SK-N-SH treated with all-trans-retinoic acid at 6 μM for 48 hours (cell line): ENCODE results near the gene ADAMTS2.

Experiments used
- ATAC-seq: fragments of 200-7000 bp; cut with Tn5 transposase; 3 replicates; pipeline ENCODE4 v1.9.1; 2020; ENCODE audit warnings: mild to moderate bottlenecking, moderate library complexity
- ARNTL ChIP-seq: fragments of 450-650 bp; formaldehyde crosslinking; IDR thresholded peaks from 2 replicates; pipeline ENCODE4 v1.5.0; 2020; ENCODE audit warnings: low read depth, mild to moderate bottlenecking, moderate library complexity, borderline replicate concordance
- CREB5 ChIP-seq: fragments of 250-450 bp; sonication (Bioruptor Pico); IDR thresholded peaks from 2 replicates; pipeline ENCODE4 v1.5.1; 2020; ENCODE audit warnings: low read depth, mild to moderate bottlenecking, moderate library complexity
- CSRNP3 ChIP-seq: fragments of 250-450 bp; sonication (Bioruptor Pico); IDR thresholded peaks from 2 replicates; pipeline ENCODE4 v1.5.1; 2021; ENCODE audit warnings: mild to moderate bottlenecking, moderate library complexity
- ESRRG ChIP-seq: fragments of 250-450 bp; sonication (Bioruptor Pico); IDR thresholded peaks from 2 replicates; pipeline ENCODE4 v1.6.1; 2021; ENCODE audit warnings: mild to moderate bottlenecking
- OSR1 ChIP-seq: fragments of 250-450 bp; sonication (Bioruptor Pico); IDR thresholded peaks from 2 replicates; pipeline ENCODE4 v1.8.0; 2022; ENCODE audit warnings: moderate library complexity, mild to moderate bottlenecking, inconsistent platforms
- PATZ1 ChIP-seq: fragments of 250-450 bp; sonication (Bioruptor Pico); IDR thresholded peaks from 2 replicates; pipeline ENCODE4 v1.8.0; 2020; ENCODE audit warnings: mild to moderate bottlenecking, moderate library complexity, borderline replicate concordance
- POU6F1 ChIP-seq: fragments of 250-450 bp; sonication (Bioruptor Pico); IDR thresholded peaks from 2 replicates; pipeline ENCODE4 v1.8.0; 2021; ENCODE audit warnings: low read depth, mild to moderate bottlenecking, moderate library complexity, borderline replicate concordance
- PPARA ChIP-seq: fragments of 250-450 bp; sonication (Bioruptor Pico); IDR thresholded peaks from 2 replicates; pipeline ENCODE4 v1.5.0; 2020; ENCODE audit warnings: mild to moderate bottlenecking, borderline replicate concordance
- RARB ChIP-seq: fragments of 250-450 bp; sonication (Bioruptor Pico); IDR thresholded peaks from 2 replicates; pipeline ENCODE4 v1.8.0; 2021; ENCODE audit warnings: mild to moderate bottlenecking, moderate library complexity
- SNAI2 ChIP-seq: fragments of 250-450 bp; sonication (Bioruptor Pico); IDR thresholded peaks from 2 replicates; pipeline ENCODE4 v1.5.0; 2020; ENCODE audit warnings: mild to moderate bottlenecking, moderate library complexity
- TCF4 ChIP-seq: fragments of 250-450 bp; sonication (Bioruptor Pico); IDR thresholded peaks from 2 replicates; pipeline ENCODE4 v1.8.0; 2021; ENCODE audit warnings: mild to moderate bottlenecking, moderate library complexity, borderline replicate concordance
- TOX ChIP-seq: fragments of 250-450 bp; sonication (Bioruptor Pico); IDR thresholded peaks from 2 replicates; pipeline ENCODE4 v1.8.0; 2021; ENCODE audit warnings: mild to moderate bottlenecking, moderate library complexity, borderline replicate concordance
- ZC3H10 ChIP-seq: fragments of 250-450 bp; sonication (Bioruptor Pico); IDR thresholded peaks from 2 replicates; pipeline ENCODE4 v1.5.1; 2021; ENCODE audit warnings: mild to moderate bottlenecking, moderate library complexity
- ZFP3 ChIP-seq: fragments of 250-450 bp; sonication (Bioruptor Pico); IDR thresholded peaks from 2 replicates; pipeline ENCODE4 v1.5.0; 2020; ENCODE audit warnings: mild to moderate bottlenecking, moderate library complexity
- ZFP30 ChIP-seq: fragments of 450-650 bp; formaldehyde crosslinking; IDR thresholded peaks from 2 replicates; pipeline ENCODE4 v1.5.0; 2022; ENCODE audit warnings: mild to moderate bottlenecking, moderate library complexity
- ZNF565 ChIP-seq: fragments of 450-650 bp; formaldehyde crosslinking; conservative IDR thresholded peaks from 2 replicates; pipeline ENCODE4 v1.5.0; 2020; ENCODE audit warnings: low read depth, mild to moderate bottlenecking, moderate library complexity
- ZNF8 ChIP-seq: fragments of 450-650 bp; formaldehyde crosslinking; IDR thresholded peaks from 2 replicates; pipeline ENCODE4 v1.5.0; 2020; ENCODE audit warnings: mild to moderate bottlenecking, moderate library complexity

The ADAMTS2 gene

GRCh38 chr5:179061025-179061424, 284.2 kb downstream of the ADAMTS2 start:
- no peak for ATAC-seq

More at GRCh38 chr5:179061025-179061424, 284.2 kb downstream of the ADAMTS2 start:
- TF ChIP-seq ARNTL (no peak), ZFP30 (no peak), TCF4 (CRISPR knock-in tag) (no peak), PPARA (CRISPR knock-in tag) (no peak), POU6F1 (no peak), CREB5 (no peak), SNAI2 (CRISPR knock-in tag) (no peak), PATZ1 (CRISPR knock-in tag) (no peak), ZFP3 (CRISPR knock-in tag) (no peak), ZNF565 (CRISPR knock-in tag) (no peak), ZNF8 (CRISPR knock-in tag) (no peak), CSRNP3 (CRISPR knock-in tag) (no peak), ZC3H10 (CRISPR knock-in tag) (no peak), ESRRG (no peak), OSR1 (CRISPR knock-in tag) (no peak), TOX (CRISPR knock-in tag) (no peak), RARB (CRISPR knock-in tag) (no peak)
